MM.1S (cell line): ENCODE data around the gene GTF2A2.

Experiments used
- DNase-seq: peaks from one replicate; pipeline ENCODE4 v3.0.0-alpha.2; 2015
- H2AFZ ChIP-seq: fragments of 300-600 bp; sonication (generic); 2 replicates; pipeline ENCODE4 v1.6.0; 2016; ENCODE audit warnings: antibody characterized with exemption, low read length
- H3F3A ChIP-seq: fragments of 300-600 bp; sonication (generic); 2 replicates; pipeline ENCODE4 v1.6.1; 2016; ENCODE audit warnings: mild to moderate bottlenecking, antibody characterized with exemption, low read length, moderate library complexity, mixed read lengths; ENCODE audit not compliant: insufficient read depth
- H3K27ac ChIP-seq: fragments of 300-600 bp; sonication (generic); 2 replicates; pipeline ENCODE4 v1.5.1; 2016; ENCODE audit warnings: mild to moderate bottlenecking, low read length
- H3K27me3 ChIP-seq: fragments of 300-600 bp; sonication (generic); replicated peaks from 2 replicates; pipeline ENCODE4 v1.6.0; 2016; ENCODE audit warnings: low read length; ENCODE audit not compliant: insufficient read depth
- H3K36me3 ChIP-seq: fragments of 300-600 bp; sonication (generic); replicated peaks from 2 replicates; pipeline ENCODE4 v1.6.1; 2016; ENCODE audit warnings: mild to moderate bottlenecking, low read length, mixed read lengths; ENCODE audit not compliant: insufficient read depth
- H3K4me1 ChIP-seq: fragments of 300-600 bp; sonication (generic); 2 replicates; pipeline ENCODE4 v1.6.1; 2016; ENCODE audit warnings: low read length, mixed read lengths
- H3K4me2 ChIP-seq: fragments of 300-600 bp; sonication (generic); 2 replicates; pipeline ENCODE4 v1.6.0; 2016; ENCODE audit warnings: low read depth, low read length
- H3K4me3 ChIP-seq: fragments of 300-600 bp; sonication (generic); 2 replicates; pipeline ENCODE4 v1.5.1; 2016; ENCODE audit warnings: low read length, mixed read lengths
- H3K79me2 ChIP-seq: fragments of 300-600 bp; sonication (generic); 2 replicates; pipeline ENCODE4 v1.6.1; 2016; ENCODE audit warnings: mixed run types, low read length, mixed read lengths
- H3K9ac ChIP-seq: fragments of 300-600 bp; sonication (generic); 2 replicates; pipeline ENCODE4 v1.6.1; 2016; ENCODE audit warnings: low read length, mixed read lengths
- H3K9me2 ChIP-seq: fragments of 300-600 bp; sonication (generic); replicated peaks from 2 replicates; pipeline ENCODE4 v1.6.1; 2016; ENCODE audit warnings: mild to moderate bottlenecking, low read length, mixed read lengths; ENCODE audit not compliant: insufficient read depth
- H3K9me3 ChIP-seq: fragments of 300-600 bp; sonication (generic); replicated peaks from 2 replicates; pipeline ENCODE4 v1.6.1; 2016; ENCODE audit warnings: mild to moderate bottlenecking, low read length, mixed read lengths; ENCODE audit not compliant: insufficient read depth
- H4K20me1 ChIP-seq: fragments of 300-600 bp; sonication (generic); 2 replicates; pipeline ENCODE4 v1.6.1; 2016; ENCODE audit warnings: mild to moderate bottlenecking, low read length, moderate library complexity, mixed read lengths; ENCODE audit not compliant: insufficient read depth
- EZH2 ChIP-seq: fragments of 300-600 bp; sonication (generic); optimal IDR thresholded peaks from 2 replicates; pipeline ENCODE3; 2017; ENCODE audit warnings: low read depth, mild to moderate bottlenecking, antibody characterized with exemption, low read length, mixed read lengths
- EZH2phosphoT487 ChIP-seq: fragments of 300-600 bp; sonication (generic); IDR thresholded peaks from 2 replicates; pipeline ENCODE4 v1.6.1; 2018; ENCODE audit warnings: antibody characterized with exemption, low read length
- TF ChIP-seq, protein P1 (sequence below): fragments of 300-600 bp; sonication (generic); IDR thresholded peaks from 2 replicates; pipeline ENCODE4 v1.5.1; 2016; ENCODE audit warnings: antibody characterized with exemption, low read length, mixed read lengths

Gene GTF2A2

DNA sequence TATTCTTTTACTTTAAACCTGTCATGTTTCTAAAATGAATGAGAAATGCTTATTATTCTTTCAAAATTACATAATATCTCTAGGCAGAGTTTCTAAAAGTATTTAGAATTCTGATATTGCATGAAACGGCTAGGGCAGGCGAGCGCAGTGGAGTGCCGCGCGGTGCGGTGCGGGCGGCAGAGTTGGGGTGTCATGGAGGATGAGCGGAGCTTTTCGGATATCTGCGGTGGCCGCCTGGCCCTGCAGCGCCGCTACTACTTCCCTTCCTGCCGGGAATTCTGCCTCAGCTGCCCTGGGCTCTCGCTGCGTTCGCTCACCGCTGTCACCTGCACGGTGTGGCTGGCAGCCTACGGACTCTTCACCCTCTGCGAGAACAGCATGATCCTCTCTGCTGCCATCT is 19.2 kb upstream of the GTF2A2 start:
- TF ChIP-seq EZH2phosphoT487 (no peak), EZH2 (no peak)
- TF ChIP-seq, protein P1, sequence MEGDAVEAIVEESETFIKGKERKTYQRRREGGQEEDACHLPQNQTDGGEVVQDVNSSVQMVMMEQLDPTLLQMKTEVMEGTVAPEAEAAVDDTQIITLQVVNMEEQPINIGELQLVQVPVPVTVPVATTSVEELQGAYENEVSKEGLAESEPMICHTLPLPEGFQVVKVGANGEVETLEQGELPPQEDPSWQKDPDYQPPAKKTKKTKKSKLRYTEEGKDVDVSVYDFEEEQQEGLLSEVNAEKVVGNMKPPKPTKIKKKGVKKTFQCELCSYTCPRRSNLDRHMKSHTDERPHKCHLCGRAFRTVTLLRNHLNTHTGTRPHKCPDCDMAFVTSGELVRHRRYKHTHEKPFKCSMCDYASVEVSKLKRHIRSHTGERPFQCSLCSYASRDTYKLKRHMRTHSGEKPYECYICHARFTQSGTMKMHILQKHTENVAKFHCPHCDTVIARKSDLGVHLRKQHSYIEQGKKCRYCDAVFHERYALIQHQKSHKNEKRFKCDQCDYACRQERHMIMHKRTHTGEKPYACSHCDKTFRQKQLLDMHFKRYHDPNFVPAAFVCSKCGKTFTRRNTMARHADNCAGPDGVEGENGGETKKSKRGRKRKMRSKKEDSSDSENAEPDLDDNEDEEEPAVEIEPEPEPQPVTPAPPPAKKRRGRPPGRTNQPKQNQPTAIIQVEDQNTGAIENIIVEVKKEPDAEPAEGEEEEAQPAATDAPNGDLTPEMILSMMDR = no peak
- Histone ChIP-seq H3K36me3 (peaks cover 15% of the 10 kb centered on the region; the same call in 1 of the 2 replicates), H4K20me1 (no peaks in the 10 kb centered on the region)

DNA sequence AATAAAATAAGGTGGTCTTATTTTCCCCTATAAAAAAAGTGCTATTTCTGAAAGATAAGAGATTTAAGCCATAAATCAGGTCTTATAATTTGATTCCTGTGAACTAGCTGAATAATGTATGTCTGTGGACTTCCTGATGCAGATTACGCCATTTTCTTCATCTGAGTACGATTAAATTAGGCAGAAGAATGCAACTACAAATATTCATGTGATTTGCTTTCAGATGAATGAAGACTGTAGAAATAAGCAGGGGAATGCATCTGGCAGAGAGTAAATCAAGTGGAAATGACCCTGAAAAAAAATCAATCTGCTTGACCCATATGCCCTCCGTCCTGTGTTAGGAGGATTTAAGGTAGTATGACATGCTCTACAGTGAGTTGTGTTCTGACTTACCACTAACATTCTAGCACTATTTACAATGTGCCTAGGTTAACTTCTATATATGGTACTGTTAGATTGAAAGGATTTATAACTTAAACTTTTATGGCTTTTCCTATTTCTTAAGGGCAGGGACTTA is 17.1 kb upstream of the GTF2A2 start:
- Histone ChIP-seq H3K9ac (no peak overlapping the region), H3K36me3 (peaks cover 20% of the 10 kb centered on the region; the same call in 1 of the 2 replicates), H3K79me2 (no peaks in the 10 kb centered on the region; the same call in 1 of the 2 replicates), H3F3A (no peaks in the 10 kb centered on the region), H4K20me1 (no peaks in the 10 kb centered on the region), H2AFZ (no peak overlapping the region), H3K9me2 (no peaks in the 10 kb centered on the region), H3K4me3 (no peak overlapping the region), H3K4me2 (no peak overlapping the region), H3K27me3 (no peaks in the 10 kb centered on the region), H3K9me3 (no peaks in the 10 kb centered on the region), H3K4me1 (no peaks in the 10 kb centered on the region), H3K27ac (no peak overlapping the region)
- DNase-seq = no peak
- no peak for TF ChIP-seq EZH2phosphoT487
- no peak for TF ChIP-seq EZH2
- TF ChIP-seq, protein P1 = no peak

More for the DNA sequence above, 19.2 kb upstream of the GTF2A2 start:
- Histone ChIP-seq H3K9ac (no peak overlapping the region), H3K27me3 (no peaks in the 10 kb centered on the region), H2AFZ (no peak overlapping the region), H3K9me3 (no peaks in the 10 kb centered on the region), H3K4me2 (no peak overlapping the region), H3K4me3 (no peak overlapping the region), H3K9me2 (no peaks in the 10 kb centered on the region), H3K79me2 (peaks cover 15% of the 10 kb centered on the region), H3K27ac (no peak overlapping the region), H3K4me1 (no peaks in the 10 kb centered on the region), H3F3A (no peaks in the 10 kb centered on the region)
- no peak for DNase-seq

GRCh38 chr15:59668556-59668955 is 11.2 kb upstream of the GTF2A2 start:
- TF ChIP-seq, protein P1 = no peak
- TF ChIP-seq EZH2phosphoT487 (no peak), EZH2 (no peak)
- no peaks in the 10 kb centered on the region for H3K9me2 ChIP-seq
- no peak overlapping the region for H3K9ac ChIP-seq
- H3K36me3 ChIP-seq = peaks cover 26% of the 10 kb centered on the region; the same call in 1 of the 2 replicates
- no peaks in the 10 kb centered on the region for H4K20me1 ChIP-seq
- H3K27me3 ChIP-seq = no peaks in the 10 kb centered on the region
- no peak overlapping the region for H3K27ac ChIP-seq
- DNase-seq = no peak
- no peaks in the 10 kb centered on the region for H3K79me2 ChIP-seq
- no peak overlapping the region for H3K4me3 ChIP-seq
- H3K4me1 ChIP-seq = no peaks in the 10 kb centered on the region
- no peaks in the 10 kb centered on the region for H3F3A ChIP-seq
- H2AFZ ChIP-seq = no peak overlapping the region
- no peaks in the 10 kb centered on the region for H3K9me3 ChIP-seq
- H3K4me2 ChIP-seq = no peak overlapping the region
